GM21619 (cell line): ENCODE measurements around the gene ROS1.

Experiments
- ATAC-seq: cut with Tn5 transposase; IDR thresholded peaks from one replicate; pipeline ENCODE4 v1.9.1; 2021; ENCODE audit not compliant: unreplicated experiment

Gene ROS1

DNA sequence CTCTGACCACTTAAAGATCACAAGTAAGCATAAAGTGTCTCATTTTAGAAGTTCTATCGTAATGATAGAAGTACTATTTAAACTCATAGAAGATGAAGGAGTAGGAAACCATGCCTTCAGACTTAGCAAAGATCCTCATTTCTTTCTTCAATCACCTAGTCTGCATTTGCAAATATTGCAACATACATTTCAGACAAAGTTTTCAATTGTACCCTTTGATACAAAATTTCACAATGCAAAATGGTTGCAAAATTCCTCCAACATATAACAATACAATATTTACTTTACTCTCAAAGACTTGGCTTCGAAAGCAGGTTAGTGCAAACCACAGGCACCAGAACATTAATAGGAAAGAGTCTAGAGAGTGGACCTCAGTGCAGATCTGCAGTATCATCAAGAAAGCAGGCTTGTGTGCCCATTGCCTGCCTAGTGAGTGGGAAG is 16.1 kb upstream of the ROS1 start:
- no peak for ATAC-seq

DNA sequence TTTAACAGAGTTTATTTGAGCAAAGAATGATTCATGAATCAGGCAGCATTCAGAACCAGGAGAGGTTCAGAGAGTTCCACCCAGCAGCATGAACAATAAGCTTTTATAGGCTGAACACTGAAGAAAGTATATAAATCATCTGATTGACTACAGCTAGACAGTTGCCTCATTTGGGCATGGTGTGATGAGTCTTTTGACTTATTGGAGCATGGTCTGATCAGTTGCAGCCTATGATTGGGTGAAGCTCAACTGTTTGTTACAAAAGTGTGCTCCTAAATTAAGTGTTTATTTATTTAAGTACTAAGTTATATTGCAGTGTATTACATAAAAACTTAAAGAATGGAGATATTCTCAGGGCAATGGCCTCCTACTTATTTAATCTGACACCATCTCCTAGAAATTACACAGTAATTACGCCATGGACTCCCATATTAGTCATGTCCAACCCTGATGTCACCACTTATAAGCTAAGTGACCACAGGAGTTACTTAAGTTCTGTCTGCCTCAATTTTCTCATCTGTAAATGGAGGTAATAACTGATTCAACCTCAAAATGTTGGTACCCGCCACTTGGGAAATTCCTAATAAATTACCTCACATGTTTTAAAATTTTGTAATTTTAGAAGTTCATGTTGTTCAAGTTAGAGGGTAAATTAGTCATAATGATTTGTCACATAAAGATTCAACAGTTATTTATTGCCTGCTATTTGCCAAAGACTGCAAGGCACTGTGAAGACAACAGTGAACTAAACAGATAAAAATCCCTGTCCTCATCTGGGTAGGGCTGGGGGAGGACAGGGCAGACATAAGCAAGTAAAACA is 15.2 kb upstream of the ROS1 start:
- no peak for ATAC-seq

DNA sequence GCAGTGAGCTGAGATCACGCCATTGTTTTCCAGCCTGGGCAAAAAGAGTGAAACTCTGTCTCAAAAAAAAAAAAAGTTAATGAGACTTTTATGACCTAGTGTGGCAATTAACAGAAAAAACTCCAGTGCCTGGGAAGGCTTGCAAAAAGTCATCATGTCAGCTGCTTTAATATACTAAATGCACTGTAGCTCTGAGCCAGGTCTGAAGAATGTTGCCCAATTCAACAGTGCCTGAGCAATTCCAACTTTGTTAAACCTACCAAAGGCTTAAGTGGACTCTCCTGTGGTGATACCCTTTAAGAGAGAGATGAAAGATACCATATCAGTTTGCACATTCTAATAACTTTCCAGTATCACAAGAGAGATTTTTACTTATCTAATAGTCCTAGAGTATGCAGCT is 6.5 kb upstream of the ROS1 start:
- no peak for ATAC-seq

DNA sequence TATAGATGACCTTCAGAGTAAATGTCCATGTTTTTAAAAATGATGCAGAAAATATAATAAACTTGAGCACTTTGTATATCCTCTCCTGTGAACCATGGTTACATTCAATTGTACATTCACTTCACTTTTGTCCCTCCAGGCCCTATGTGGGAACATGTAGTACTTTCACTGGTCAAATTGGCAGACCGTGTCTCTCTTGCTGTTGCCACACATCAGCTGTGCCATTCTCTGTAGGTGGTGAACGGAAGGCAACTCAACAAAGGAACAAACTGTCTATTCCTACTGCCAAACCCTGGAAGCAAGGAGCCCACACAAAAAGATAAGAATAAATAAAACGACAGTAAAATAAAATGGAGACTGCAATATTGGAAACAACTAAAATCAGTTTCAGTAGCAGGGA is 2.0 kb downstream of the ROS1 start:
- no peak for ATAC-seq

DNA sequence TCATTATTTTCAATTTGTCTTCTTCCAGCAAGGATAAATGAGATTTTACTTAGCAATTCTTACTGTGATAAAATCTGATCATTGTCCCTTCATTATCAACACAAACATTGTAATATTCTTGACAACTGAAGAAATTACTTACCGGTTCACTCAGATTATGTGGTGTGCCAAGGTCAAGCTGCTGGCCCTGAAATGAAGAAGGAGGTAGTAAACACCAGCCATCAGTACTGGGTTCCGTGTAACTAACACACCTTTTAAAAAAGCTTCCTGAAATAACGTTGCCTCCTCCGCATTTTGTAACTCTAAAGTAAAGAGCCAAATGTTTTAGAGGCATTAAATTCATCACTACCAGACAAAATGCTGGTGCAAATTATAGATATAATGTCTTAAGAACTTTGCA is 7.4 kb downstream of the ROS1 start:
- ATAC-seq = no peak

DNA sequence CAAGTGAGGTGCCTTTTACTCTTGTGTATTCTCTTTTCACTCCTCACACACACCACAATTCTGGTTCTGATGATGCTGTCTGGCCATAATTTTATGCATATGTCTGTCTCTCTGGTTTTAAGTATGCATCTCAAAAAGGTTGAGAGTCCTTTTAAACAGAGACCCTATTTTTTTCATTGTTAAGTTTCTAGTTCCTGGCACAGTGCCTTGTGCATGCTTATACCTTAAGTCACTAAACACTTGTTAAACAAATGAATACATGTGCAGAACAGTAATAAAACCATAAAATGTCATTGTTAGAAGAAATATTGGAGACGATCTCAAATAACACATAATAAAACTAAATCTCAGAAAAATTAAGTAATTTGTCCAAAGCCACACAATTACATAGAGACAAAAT is 7.9 kb downstream of the ROS1 start:
- no peak for ATAC-seq

DNA sequence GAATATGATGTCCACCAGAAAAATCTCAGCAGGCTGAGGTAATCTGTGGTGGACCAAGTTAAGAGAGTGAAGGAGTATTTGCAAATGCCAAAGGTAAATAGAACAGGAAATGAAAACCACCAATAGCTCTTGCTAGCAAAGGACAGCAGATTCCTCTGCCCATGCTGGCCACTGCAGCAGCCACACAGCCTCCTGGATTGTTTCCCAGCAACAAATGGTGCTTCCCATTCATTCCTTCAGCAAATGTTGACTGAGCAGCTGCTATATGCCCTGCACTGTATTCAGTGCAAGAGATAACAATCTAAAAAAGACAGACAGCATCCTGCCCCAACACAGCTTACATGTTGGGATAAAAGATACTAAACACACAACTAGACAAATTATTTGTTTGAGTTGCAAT is 11.0 kb downstream of the ROS1 start:
- no peak for ATAC-seq

DNA sequence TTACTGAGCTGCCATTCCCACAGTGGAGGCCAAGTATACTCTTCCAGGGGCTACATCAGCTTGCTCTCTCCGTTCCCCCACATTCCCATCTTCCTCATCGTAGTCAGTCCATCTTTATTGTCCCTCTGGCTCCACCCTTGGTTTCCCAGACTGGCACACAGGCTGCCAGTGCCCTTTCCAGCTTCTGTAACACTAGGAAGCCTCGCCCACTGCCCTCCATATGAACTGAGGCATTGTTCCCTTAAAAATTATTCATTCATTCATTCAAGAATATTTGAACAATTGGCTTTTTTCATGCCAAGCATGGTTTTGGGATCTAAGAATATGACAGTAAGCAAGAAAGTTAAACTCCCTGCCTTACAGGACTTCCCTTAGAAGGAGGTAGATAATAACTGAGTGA is 14.3 kb downstream of the ROS1 start:
- no peak for ATAC-seq

DNA sequence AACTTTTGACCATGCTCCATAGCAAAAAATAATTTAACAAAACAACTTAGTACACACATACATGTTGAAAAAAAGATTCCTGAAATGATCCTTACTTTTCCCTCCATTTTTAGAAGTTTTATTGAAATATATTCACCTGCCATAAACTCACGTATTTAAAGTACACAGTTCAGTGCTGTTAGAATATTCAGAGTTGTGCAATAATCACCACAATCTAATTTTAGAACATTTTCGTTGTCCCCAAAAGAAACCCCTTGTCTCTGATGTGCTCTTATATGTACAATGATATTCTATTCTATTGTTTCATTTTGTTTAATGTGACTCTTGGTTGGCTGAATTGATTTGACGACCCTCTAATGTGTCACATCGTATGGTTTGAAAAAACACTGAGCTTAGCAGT is 15.9 kb downstream of the ROS1 start:
- ATAC-seq = no peak

DNA sequence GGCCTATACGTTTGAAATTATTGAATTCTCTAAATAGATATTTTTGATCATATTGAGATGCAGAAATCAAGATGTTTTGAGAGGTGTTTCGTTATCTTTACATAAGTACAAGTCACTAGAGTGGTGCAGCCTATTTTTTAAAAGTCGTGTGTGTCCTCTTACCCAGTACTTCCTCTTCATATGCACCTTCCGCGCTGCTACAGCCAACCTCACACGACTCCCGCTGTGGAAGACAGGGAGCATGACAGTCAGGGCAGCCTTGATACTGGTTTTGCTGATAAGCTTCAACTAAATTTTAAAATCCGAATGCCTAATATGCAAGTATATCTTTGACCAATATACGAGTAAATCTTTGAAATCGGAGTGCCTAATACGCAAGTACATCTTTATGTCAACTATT is 16.3 kb downstream of the ROS1 start:
- no peak for ATAC-seq

DNA sequence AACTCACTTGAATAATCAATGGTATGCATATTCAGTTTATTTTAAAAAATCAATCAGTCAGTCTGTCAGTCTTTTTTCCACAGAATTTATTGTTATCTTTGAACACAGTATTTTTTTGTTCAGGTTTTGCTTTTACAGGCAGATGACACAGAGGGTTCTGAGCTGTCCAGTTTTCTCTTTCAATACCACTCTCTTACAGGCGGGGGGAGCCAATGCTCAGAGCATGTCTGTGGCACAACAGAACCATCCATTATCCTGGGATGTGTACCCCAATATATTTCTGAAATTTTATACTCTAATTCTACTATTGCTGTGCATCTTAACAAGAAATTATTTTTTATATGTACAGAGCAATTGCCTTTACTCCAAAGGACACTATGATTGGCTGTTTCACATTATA is 21.2 kb downstream of the ROS1 start:
- ATAC-seq = no peak

DNA sequence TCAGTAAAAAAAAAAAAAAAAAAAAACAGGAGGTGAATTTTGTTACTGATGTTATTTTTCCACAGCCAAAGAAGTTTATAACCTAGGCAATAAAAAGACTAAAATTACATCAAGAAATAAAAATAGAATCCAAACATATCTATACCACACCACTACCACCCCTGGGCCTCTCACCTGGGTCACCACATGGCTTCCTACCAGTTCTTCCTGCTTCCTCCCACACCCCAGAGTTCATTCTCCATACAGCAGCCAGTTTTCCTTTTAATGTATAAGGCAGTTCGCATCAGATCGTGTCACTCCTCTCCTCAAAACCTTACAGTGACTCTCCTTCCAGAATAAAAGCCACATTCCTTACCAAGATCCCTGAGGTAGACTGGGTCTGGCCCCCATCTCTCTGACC is 23.9 kb downstream of the ROS1 start:
- ATAC-seq = no peak

DNA sequence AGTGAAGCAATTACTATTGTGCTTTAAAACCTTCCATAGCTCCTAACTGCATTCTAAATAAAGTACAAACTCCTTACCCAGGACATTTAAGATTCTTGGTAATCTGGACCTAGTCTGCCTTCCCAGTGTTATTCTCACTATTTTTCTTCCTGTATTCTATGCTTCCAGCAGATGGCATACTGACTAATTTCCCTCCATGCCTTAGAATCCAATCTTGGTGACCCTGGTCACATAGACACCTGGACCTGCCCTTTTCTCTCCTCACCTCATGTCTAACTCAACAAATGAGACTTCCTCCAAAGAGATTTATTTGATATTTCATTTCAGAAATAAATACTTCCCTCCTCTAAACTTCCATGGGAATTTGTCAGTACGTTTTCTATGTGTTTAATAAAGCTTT is 25.8 kb downstream of the ROS1 start:
- ATAC-seq = no peak

DNA sequence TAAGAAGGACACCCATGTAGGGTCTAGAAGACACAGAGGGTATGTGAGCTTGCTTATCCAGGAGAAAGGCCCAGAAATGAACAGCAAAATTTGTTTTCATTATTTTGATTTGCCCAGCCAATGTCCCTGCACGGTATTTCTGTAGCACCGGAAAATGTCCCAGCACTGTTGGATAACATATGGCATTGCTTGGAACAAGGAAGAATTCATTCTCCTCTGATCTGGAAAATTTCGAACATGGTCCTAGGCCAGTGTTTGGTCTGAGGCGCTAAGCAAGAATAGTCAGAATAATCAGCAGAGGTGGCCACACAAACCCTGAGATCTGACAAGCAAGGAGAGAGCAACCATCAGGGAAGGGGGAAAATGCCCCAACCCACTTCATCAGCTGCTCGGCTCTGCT is 26.6 kb downstream of the ROS1 start:
- no peak for ATAC-seq

DNA sequence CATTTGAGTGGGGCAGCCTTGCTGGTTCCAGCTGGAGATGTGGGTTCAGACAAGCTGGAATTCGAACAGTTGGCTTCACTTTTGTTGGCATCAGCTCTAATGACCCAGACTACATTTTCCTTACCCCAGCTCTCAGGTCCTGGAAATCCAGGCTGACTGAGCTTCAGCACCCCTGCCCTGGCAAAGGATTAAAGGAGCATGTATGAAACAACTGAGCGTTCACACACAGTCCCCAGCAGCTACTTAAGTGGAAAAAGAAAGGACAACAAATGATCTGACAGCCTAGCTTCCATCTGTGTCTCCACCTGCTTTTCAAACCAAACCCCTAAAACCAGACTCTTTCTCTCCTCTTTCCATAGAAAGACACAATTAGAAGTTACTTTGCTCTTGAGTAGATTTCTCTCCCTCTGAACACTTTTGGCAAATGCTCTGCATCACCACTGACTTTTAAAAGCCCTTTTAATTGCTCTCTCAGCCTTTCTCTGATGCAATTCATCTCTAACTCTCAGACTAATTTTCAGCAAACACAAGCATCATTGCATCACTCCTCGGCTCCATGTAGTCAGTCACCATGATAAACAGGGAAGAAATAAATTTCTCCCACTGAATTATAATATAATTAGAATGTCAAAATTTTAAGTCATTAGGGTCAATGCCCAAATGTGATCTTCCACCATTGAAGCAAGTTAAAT is 28.1 kb downstream of the ROS1 start:
- ATAC-seq = no peak

DNA sequence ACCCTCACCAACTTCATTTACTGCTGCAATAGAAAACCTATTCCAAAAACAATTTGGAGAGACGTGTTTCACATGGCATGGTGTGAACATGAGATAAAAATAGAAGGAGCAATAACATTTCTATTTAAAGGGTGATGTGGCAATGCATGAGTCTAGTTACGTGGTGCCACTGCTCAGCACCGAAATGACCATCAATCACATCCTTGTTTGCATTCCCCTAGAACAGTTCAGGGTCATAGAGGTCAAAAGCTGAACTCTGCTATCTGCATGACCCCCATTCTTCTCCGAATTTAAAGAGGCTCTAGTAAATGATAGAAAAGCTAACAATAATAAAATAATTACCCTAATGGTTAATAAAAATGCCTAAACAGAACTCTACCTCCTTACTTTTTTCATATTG is 29.5 kb downstream of the ROS1 start:
- no peak for ATAC-seq

DNA sequence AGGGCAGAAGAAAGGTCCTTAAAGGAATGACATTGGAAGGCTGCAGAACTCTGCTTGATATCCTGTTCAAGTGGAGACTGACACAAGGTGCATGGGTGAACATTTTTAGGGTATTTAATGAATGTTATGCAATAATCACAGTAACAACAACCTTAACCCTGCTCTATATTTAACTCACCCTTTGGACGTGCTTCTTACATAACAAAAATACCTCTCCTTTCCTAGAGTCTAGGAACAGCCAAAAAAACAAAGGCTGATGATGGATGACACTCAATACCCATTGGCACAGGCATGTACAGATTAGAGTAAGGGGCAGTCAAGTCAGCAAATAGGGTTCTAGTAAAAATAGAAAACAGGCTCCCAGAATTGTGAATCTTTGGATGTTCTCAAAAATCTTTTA is 30.6 kb downstream of the ROS1 start:
- no peak for ATAC-seq

DNA sequence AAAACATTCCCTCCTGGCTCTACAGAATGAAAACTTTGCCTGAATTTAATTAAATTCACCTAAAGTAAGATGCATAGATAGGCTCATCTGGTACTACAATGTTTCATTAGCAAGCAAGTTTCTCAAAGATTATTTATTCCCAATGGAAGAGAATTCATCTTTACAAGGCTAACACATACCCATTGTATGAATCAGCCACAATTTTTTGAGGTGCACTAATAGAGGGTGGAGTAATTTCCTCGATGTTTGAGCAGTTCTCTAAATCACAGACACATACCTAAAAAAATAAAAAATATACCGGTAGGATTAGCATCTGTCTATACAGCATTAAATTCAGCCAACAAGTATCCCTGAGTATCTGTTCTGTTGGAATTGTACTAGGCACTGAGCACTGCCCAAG is 32.7 kb downstream of the ROS1 start:
- ATAC-seq = no peak

DNA sequence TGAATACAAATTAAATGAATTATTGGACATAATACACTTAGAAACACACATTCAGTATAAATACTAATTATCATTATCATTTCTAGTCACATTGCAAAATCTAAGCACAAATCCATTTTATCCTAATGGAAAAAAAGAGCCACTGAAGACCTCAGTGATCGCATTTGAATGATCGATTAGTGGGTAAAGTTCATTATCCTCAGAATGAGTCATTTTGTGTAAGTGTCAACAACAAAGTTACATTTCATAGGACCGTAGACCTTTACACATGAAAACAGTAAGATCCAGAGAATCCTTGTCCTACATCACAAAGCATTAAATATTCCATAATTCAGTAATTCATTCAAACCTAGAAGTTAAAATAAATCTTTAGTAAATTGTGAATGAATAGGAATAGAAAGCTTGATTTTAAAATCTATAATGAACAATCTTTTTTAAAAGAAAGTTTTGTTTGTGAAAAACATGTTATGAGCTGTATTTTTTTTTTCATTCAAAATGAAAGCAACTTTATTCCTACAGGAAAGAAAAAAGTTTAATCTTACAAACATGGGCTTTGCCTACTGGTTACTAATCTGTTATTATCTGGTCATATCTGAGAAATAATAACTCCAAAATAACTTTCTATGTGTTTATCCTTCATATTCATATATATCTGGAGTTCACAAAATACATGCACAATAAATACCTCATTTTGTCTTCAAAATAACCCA is 33.7 kb downstream of the ROS1 start:
- no peak for ATAC-seq

DNA sequence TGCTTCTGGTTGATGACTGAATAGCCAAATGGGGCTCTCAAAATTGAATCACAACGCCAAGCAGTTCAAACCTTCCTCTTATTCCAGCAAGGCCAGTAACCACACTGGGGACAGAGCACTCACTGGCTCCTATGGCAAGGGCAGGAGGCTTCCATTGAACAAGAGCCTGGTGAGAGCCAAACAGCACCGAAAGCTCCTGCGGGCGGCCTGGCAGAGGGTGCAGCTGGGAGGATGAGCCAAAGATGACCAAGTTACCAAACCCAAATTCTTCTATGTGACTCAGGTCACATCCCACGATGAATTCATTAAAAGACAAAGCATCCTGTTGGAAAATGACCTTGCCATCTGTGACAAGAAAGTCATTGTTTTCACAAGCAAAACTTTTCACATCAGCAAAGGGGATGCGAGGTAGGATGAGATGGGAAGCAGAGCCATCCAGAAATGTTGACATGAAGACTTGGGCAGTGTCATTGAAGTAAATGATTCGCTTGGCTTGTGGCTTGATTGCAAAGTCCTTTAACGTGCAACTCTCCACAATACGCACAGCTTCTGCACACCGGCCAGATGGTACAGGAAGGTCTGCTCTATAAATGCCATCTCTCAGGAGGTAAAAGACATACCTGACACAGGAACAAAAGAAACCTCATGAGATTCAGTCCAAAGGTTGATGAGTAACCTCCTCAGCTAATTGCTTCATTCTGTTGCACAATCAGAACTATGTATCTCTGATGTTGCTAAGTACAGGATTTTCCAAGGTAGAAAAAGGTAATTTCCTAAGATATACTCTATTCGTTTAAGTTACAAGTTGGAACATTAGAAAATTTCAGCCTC is 36.3 kb downstream of the ROS1 start:
- no peak for ATAC-seq

DNA sequence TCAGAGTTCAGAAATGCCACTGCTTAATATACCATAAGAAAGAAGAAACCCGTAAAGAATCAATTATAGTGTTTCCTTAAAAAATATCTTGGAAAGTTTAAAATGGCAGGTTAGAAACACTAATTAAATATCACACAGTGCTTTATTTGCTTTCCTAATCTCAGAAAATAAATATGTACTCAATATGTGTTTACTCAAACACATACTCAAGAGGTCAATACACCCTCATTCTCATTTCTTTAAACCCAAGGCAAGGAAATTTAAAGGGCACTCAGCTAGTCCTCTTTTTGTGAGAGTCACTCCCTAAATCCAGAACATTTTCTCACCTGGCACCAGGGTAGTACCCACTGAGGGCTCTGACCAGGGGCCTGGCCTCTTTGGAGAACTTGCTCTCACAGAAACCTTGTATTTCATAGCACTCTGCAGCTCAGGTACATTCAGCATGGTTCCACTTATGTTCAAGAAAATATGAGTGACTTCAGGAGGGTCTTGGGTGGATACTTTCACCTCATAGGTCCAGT is 38.2 kb downstream of the ROS1 start:
- no peak for ATAC-seq
